CMK (cell line): ENCODE data around the gene BBS9.
"Not testable (repeated sequence)": the region's sequence is repeated elsewhere in the genome, so short reads cannot be mapped to it uniquely, and the experiment has no call there.

ENCODE experiments used
- DNase-seq: peaks from one replicate; pipeline ENCODE4 v3.0.0-alpha.2; 2010; ENCODE audit warnings: low read depth

BBS9 gene

GRCh38 chr7:33276729-33277128 is 147.4 kb downstream of the BBS9 start:
- no peak for DNase-seq

GRCh38 chr7:33278095-33278494 is 148.7 kb downstream of the BBS9 start:
- no peak for DNase-seq

- DNase-seq: no peak
Measured at GRCh38 chr7:33286501-33286900, 157.1 kb downstream of the BBS9 start.

- no peak for DNase-seq
Measured at GRCh38 chr7:33287738-33288137, 158.4 kb downstream of the BBS9 start.

GRCh38 chr7:33298848-33299247 is 169.5 kb downstream of the BBS9 start:
- DNase-seq: no peak

- DNase-seq: no peak
Measured at GRCh38 chr7:33299425-33299824, 170.1 kb downstream of the BBS9 start.

GRCh38 chr7:33300131-33300530 is 170.8 kb downstream of the BBS9 start:
- no peak for DNase-seq

- DNase-seq: no peak
Measured at GRCh38 chr7:33300742-33301141, 171.4 kb downstream of the BBS9 start.

- DNase-seq: not testable (repeated sequence)
Measured at GRCh38 chr7:33303978-33304557, 174.7 kb downstream of the BBS9 start.

GRCh38 chr7:33307205-33307604 is 177.8 kb downstream of the BBS9 start:
- no peak for DNase-seq

- no peak for DNase-seq
Measured at GRCh38 chr7:33310546-33310945, 181.2 kb downstream of the BBS9 start.

- no peak for DNase-seq
Measured at GRCh38 chr7:33325754-33326484, 196.6 kb downstream of the BBS9 start.

- no peak for DNase-seq
Measured at GRCh38 chr7:33326485-33326848, 197.1 kb downstream of the BBS9 start.

- no peak for DNase-seq
Measured at GRCh38 chr7:33327427-33327826, 198.1 kb downstream of the BBS9 start.

GRCh38 chr7:33334349-33334748 is 205.0 kb downstream of the BBS9 start:
- no peak for DNase-seq

GRCh38 chr7:33336820-33337219 is 207.5 kb downstream of the BBS9 start:
- no peak for DNase-seq

GRCh38 chr7:33339074-33339790 is 209.9 kb downstream of the BBS9 start:
- no peak for DNase-seq

GRCh38 chr7:33346055-33346454 is 216.7 kb downstream of the BBS9 start:
- no peak for DNase-seq

GRCh38 chr7:33350577-33350976 is 221.2 kb downstream of the BBS9 start:
- no peak for DNase-seq

GRCh38 chr7:33351709-33352108 is 222.3 kb downstream of the BBS9 start:
- no peak for DNase-seq

- no peak for DNase-seq
Measured at GRCh38 chr7:33354201-33354600, 224.8 kb downstream of the BBS9 start.

GRCh38 chr7:33355386-33355785 is 226.0 kb downstream of the BBS9 start:
- no peak for DNase-seq

- no peak for DNase-seq
Measured at GRCh38 chr7:33356336-33356735, 227.0 kb downstream of the BBS9 start.
